Raji (cell line): ENCODE data around the gene PCYOX1L.

Experiments
- POLR2A ChIP-seq: IDR thresholded peaks from 2 replicates; pipeline ENCODE4 v1.6.1; 2011; ENCODE audit warnings: low read depth, low read length, control low read depth; ENCODE audit not compliant: insufficient read depth

PCYOX1L gene

DNA sequence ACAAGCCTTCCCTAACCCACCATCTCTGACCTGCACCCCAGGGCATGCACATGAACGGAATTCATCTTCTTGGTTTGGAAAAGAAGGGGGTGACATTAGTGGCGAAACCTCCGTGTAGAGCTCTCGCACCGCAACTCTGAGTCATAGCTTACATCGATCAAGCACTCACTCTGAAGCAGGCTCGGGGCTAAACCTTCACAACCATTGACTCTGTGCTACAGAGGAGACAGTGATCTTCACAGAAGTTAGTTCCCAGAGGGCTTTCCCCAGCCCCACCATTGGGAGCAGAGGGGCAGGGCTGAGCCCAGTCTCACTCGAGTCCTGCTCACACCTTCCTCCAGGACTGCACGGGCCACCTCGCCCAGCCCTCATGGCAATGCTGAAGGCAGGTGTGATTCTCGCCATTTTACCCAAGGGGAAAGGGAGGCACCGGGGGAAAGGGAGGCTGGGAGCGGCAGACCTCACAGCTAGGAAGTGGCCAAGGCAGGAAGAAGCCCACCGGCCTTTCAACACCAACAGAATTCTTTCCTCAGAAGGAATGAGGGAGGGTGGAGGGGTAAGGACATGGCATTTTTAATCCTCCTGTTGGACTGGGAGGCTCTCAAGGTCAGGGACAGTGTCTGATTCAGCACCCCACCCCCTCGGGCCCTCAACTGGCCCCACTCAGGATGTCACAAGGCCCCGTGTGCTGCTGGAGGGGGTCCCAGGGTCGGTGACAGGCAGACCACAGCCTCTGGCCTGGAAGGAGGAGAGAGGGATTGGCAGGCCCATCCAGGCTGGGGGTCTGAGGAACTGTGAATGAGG lies 47.1 kb downstream of the PCYOX1L start:
- no peak for TF ChIP-seq POLR2A

DNA sequence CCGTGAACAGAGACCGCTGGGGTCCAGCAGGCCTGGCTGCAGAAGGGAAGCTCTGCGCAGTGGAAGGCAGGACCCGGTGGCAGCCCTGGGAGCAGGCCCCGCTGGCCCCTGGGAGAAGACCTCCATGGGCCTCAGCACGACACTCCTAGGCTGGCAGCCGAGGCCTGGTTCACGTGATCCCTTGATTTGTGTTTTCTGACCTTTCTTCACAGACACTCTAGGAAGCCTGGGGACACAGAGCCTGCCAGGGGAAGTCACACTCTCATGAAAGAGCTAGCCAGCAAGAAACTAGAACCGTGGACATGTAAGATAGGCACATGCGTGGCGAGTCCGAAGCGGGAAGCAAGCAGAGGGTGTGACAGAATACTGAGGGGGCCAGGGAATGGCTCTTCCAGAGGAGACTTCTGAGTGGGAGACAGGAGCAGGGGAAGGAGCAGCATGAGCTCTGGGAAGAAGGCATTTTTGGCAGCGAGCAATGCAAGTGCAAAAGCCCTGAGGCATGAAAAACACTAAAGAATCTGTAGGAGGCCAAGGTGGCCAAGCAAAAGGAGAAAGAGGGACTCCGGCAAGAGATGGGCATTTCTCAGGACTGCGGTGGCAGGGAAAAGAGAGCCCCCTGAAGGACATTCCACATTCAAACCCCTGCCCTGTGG lies 47.8 kb downstream of the PCYOX1L start:
- no peak for TF ChIP-seq POLR2A

DNA sequence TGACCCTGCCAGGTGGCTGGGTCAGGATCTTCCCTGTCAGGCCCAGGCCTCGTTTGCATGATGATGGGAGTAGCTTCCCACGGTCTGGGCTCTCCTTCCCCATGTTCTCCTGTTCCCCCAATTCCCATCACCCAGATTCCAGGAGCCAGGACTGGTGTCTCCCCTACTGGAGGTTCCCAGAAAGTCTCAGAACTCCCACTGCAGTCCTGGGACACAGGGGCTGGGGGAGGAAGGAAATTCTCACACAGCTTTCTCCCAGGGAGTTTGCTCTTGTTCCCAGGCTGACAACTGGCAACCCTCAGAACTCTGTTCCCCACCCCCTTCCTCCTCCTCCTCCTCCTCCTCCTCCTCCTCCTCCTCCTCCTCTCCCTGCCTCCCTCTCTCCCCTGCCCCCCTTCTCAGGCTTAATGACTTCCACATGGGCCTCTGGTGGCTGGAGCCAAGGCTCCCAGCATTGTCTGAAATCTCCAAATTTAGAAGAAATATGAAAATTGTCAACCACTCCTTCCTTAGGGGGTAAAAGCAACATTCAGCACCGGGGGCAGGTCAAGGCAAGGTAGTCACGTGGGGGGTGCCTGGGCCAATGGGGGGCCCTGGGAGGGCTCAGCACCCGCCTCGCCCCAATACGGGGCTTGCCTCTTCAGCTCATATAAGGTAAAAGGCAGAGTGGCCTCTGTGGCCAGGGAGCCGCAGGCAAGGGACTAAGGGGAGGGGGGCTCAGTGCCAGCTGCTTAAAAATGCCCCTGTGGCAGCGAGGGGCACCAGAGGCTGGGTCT lies 48.5 kb downstream of the PCYOX1L start:
- TF ChIP-seq POLR2A = no peak

DNA sequence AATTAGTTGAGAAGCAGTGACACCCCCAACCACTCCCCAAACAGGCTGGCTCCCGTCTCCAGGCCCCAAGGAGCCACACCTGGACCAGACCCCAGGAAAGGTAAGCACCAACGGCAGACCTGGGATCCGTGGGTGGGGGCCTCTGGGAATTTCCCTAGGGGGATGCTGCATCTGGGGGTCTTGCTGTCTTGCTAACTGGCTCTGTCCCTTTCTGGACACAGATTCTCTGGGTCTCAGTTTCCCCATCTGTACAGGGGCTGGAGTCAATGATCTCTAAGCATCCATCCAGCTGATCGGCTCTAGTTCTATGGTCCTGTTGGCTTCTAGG lies 49.1 kb downstream of the PCYOX1L start:
- no peak for TF ChIP-seq POLR2A

- TF ChIP-seq POLR2A = no peak
These were observed 49.7 kb downstream of the PCYOX1L start for GRCh38 chr5:149407323-149408251.

- no peak for TF ChIP-seq POLR2A
These were observed 50.6 kb downstream of the PCYOX1L start for GRCh38 chr5:149408252-149409099.

GRCh38 chr5:149409268-149409948 lies 51.6 kb downstream of the PCYOX1L start:
- TF ChIP-seq POLR2A = no peak

DNA sequence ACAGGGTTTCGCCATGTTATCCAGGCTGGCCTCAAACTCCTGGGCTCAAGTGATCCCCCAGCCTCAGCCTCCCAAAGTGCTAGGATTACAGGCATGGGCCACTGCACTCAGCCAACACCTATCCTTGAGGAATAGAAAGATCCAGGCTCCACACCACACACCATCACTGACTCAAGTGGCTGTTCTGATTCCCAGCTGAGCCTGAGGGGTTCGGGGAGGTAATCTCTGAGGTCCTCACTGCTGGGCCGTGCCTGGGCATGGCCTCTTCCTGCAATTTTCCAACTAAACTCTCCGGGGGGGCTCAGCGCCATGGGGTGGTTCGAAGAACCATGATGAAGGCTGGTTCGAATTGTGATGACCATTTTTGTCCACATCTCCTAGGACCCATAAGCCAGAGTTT lies 52.2 kb downstream of the PCYOX1L start:
- no peak for TF ChIP-seq POLR2A

- no peak for TF ChIP-seq POLR2A
These were observed 53.0 kb downstream of the PCYOX1L start for GRCh38 chr5:149410721-149411432.

- TF ChIP-seq POLR2A = no peak
These were observed 54.1 kb downstream of the PCYOX1L start for GRCh38 chr5:149411738-149412519.

GRCh38 chr5:149412783-149413476 lies 55.1 kb downstream of the PCYOX1L start:
- no peak for TF ChIP-seq POLR2A
